Measurements from ENCODE around the gene PITPNM2.

The PITPNM2 gene

GRCh38 chr12:123187637-123188036 is 36.7 kb upstream of the PITPNM2 start:
- no peaks in the 10 kb centered on the region for H3K9me3 ChIP-seq (ENCODE audit: insufficient read depth, low read depth, low read length)
- no peak overlapping the region for H2AFZ ChIP-seq (ENCODE audit: low read length)
- no peaks in the 10 kb centered on the region for H4K20me1 ChIP-seq (ENCODE audit: insufficient read depth, low read length, poor library complexity, severe bottlenecking)
- no peaks in the 10 kb centered on the region for H3K27me3 ChIP-seq (ENCODE audit: insufficient read depth, low read length, poor library complexity, severe bottlenecking)
- no peak overlapping the region for H3K9ac ChIP-seq (ENCODE audit: low read depth, low read length, poor library complexity, severe bottlenecking)
- no peak overlapping the region for H3K4me3 ChIP-seq (ENCODE audit: low read length, poor library complexity, severe bottlenecking)
- no peaks in the 10 kb centered on the region for H3K79me2 ChIP-seq (ENCODE audit: insufficient read depth, low read length)
- peaks cover 73% of the 10 kb centered on the region; the same call in 1 of the 2 replicates for H3K36me3 ChIP-seq (ENCODE audit: insufficient read depth, low read length)
- no peaks in the 10 kb centered on the region for H3K4me1 ChIP-seq (ENCODE audit: insufficient read depth, low read length, poor library complexity, severe bottlenecking)
- no peak overlapping the region for H3K4me2 ChIP-seq (ENCODE audit: low read depth, low read length, poor library complexity, severe bottlenecking)
- H3K9me2 ChIP-seq (replicated peaks; ENCODE audit: low read depth, low read length) = no peaks in the 10 kb centered on the region
- no peak for TF ChIP-seq CTCF (conservative IDR thresholded peaks at IDR 0.05; ENCODE audit: low read length)
- no peak for TF ChIP-seq EZH2phosphoT487 (IDR thresholded peaks at IDR 0.05; ENCODE audit: borderline replicate concordance)
- no peaks in the 10 kb centered on the region for H3F3A ChIP-seq (ENCODE audit: low read depth)

- peaks cover 70% of the 10 kb centered on the region; the same call in 1 of the 2 replicates for H3K36me3 ChIP-seq (ENCODE audit: insufficient read depth, low read length)
Measured at GRCh38 chr12:123180171-123180570, 29.3 kb upstream of the PITPNM2 start.

GRCh38 chr12:123171967-123172366 is 21.1 kb upstream of the PITPNM2 start:
- TF ChIP-seq CTCF (conservative IDR thresholded peaks at IDR 0.05; ENCODE audit: low read length) (no peak), EZH2phosphoT487 (IDR thresholded peaks at IDR 0.05; ENCODE audit: borderline replicate concordance) (no peak)
- Histone ChIP-seq H4K20me1 (ENCODE audit: insufficient read depth, low read length, poor library complexity, severe bottlenecking) (no peaks in the 10 kb centered on the region), H3K79me2 (ENCODE audit: insufficient read depth, low read length) (no peaks in the 10 kb centered on the region), H3K4me2 (ENCODE audit: low read depth, low read length, poor library complexity, severe bottlenecking) (no peak overlapping the region), H3K9ac (ENCODE audit: low read depth, low read length, poor library complexity, severe bottlenecking) (no peak overlapping the region), H3K9me3 (ENCODE audit: insufficient read depth, low read depth, low read length) (no peaks in the 10 kb centered on the region), H3F3A (ENCODE audit: low read depth) (no peaks in the 10 kb centered on the region), H3K27me3 (ENCODE audit: insufficient read depth, low read length, poor library complexity, severe bottlenecking) (no peaks in the 10 kb centered on the region), H3K9me2 (replicated peaks; ENCODE audit: low read depth, low read length) (no peaks in the 10 kb centered on the region), H3K36me3 (ENCODE audit: insufficient read depth, low read length) (peaks cover 43% of the 10 kb centered on the region), H2AFZ (ENCODE audit: low read length) (no peak overlapping the region), H3K4me1 (ENCODE audit: insufficient read depth, low read length, poor library complexity, severe bottlenecking) (no peaks in the 10 kb centered on the region), H3K4me3 (ENCODE audit: low read length, poor library complexity, severe bottlenecking) (no peak overlapping the region)

More at GRCh38 chr12:123180171-123180570, 29.3 kb upstream of the PITPNM2 start:
- Histone ChIP-seq H3K9me2 (replicated peaks; ENCODE audit: low read depth, low read length) (no peaks in the 10 kb centered on the region), H3F3A (ENCODE audit: low read depth) (no peaks in the 10 kb centered on the region), H3K4me3 (ENCODE audit: low read length, poor library complexity, severe bottlenecking) (no peak overlapping the region), H4K20me1 (ENCODE audit: insufficient read depth, low read length, poor library complexity, severe bottlenecking) (no peaks in the 10 kb centered on the region), H3K4me1 (ENCODE audit: insufficient read depth, low read length, poor library complexity, severe bottlenecking) (no peaks in the 10 kb centered on the region), H3K9ac (ENCODE audit: low read depth, low read length, poor library complexity, severe bottlenecking) (no peak overlapping the region), H2AFZ (ENCODE audit: low read length) (no peak overlapping the region), H3K27me3 (ENCODE audit: insufficient read depth, low read length, poor library complexity, severe bottlenecking) (no peaks in the 10 kb centered on the region), H3K4me2 (ENCODE audit: low read depth, low read length, poor library complexity, severe bottlenecking) (no peak overlapping the region), H3K79me2 (ENCODE audit: insufficient read depth, low read length) (no peaks in the 10 kb centered on the region), H3K9me3 (ENCODE audit: insufficient read depth, low read depth, low read length) (no peaks in the 10 kb centered on the region)
- no peak for TF ChIP-seq EZH2phosphoT487 (IDR thresholded peaks at IDR 0.05; ENCODE audit: borderline replicate concordance)
- TF ChIP-seq CTCF (conservative IDR thresholded peaks at IDR 0.05; ENCODE audit: low read length) = no peak
